PC-3 (cell line): ENCODE results near the gene COMT. TPM values are rescaled to one million over a fixed set of nuclear protein-coding genes. Genes with fewer than 3 reads are reported as not detected.

Source experiments
- ATAC-seq: fragments of 200-7000 bp; cut with Tn5 transposase; 2 replicates; pipeline ENCODE4 v1.9.1; 2020; ENCODE audit warnings: mild to moderate bottlenecking, moderate library complexity
- BruUV-seq: library from RNA; stranded (reverse); fragments of 400-500 nt; replicated peaks from 2 replicates; lab custom pipeline; 2021; lab: Mats Ljungman, UMichigan
- CTCF ChIA-PET: fragments of 300-600 bp; sonication (Branson Sonifier 250); formaldehyde crosslinking; loops from one replicate; lab custom pipeline; 2022; ENCODE audit warnings: antibody characterized with exemption; lab: Charles Lee
- POLR2A ChIA-PET: fragments of 300-600 bp; sonication (Branson Sonifier 250); formaldehyde crosslinking; loops from one replicate; lab custom pipeline; 2022; ENCODE audit warnings: antibody characterized with exemption; ENCODE audit not compliant: unreplicated experiment; lab: Charles Lee
- DNase-seq: peaks from one replicate; pipeline ENCODE4 v3.0.0-alpha.2; 2015
- H2AFZ ChIP-seq: fragments of 300-600 bp; sonication (generic); 2 replicates; pipeline ENCODE4 v1.6.0; 2016; ENCODE audit warnings: antibody characterized with exemption, low read length
- H3F3A ChIP-seq: fragments of 300-600 bp; sonication (generic); one replicate; pipeline ENCODE4 v1.6.0; 2017; ENCODE audit warnings: antibody characterized with exemption, low read length, control low read depth, mild to moderate bottlenecking; ENCODE audit not compliant: unreplicated experiment
- H3K27ac ChIP-seq: fragments of 300-600 bp; sonication (generic); 2 replicates; pipeline ENCODE4 v1.5.1; 2016; ENCODE audit warnings: mild to moderate bottlenecking, low read length
- H3K27me3 ChIP-seq: fragments of 300-600 bp; sonication (generic); 2 replicates; pipeline ENCODE4 v1.6.1; 2016; ENCODE audit warnings: low read length, mixed read lengths
- H3K36me3 ChIP-seq: fragments of 300-600 bp; sonication (generic); 2 replicates; pipeline ENCODE4 v1.6.1; 2016; ENCODE audit warnings: low read depth, mixed run types, low read length, mixed read lengths
- H3K4me1 ChIP-seq: fragments of 300-600 bp; sonication (generic); 2 replicates; pipeline ENCODE4 v1.5.1; 2016; ENCODE audit warnings: low read length; ENCODE audit not compliant: insufficient read depth
- H3K4me2 ChIP-seq: fragments of 300-600 bp; sonication (generic); 2 replicates; pipeline ENCODE4 v1.6.0; 2016; ENCODE audit warnings: low read length
- H3K4me3 ChIP-seq: fragments of 300-600 bp; sonication (generic); 2 replicates; pipeline ENCODE4 v1.5.1; 2016; ENCODE audit warnings: mild to moderate bottlenecking, low read length, mixed read lengths
- H3K79me2 ChIP-seq: fragments of 300-600 bp; sonication (generic); 2 replicates; pipeline ENCODE4 v1.6.1; 2017; ENCODE audit warnings: low read length, mixed read lengths
- H3K9ac ChIP-seq: fragments of 300-600 bp; sonication (generic); 2 replicates; pipeline ENCODE4 v1.6.0; 2016; ENCODE audit warnings: mild to moderate bottlenecking, low read length
- H3K9me2 ChIP-seq: fragments of 300-600 bp; sonication (generic); replicated peaks from 2 replicates; pipeline ENCODE4 v1.6.1; 2016; ENCODE audit warnings: mixed run types, low read length, mixed read lengths
- H3K9me3 ChIP-seq: fragments of 300-600 bp; sonication (generic); 2 replicates; pipeline ENCODE4 v1.6.1; 2016; ENCODE audit warnings: low read length, mixed read lengths
- H4K20me1 ChIP-seq: fragments of 300-600 bp; sonication (generic); 2 replicates; pipeline ENCODE4 v1.6.1; 2016; ENCODE audit warnings: low read length, mixed read lengths
- EZH2 ChIP-seq: fragments of 300-600 bp; sonication (generic); IDR thresholded peaks from one replicate; pipeline ENCODE4 v1.6.1; 2017; ENCODE audit warnings: antibody characterized with exemption, mild to moderate bottlenecking, low read length; ENCODE audit not compliant: unreplicated experiment
- EZH2phosphoT487 ChIP-seq: fragments of 300-600 bp; sonication (generic); IDR thresholded peaks from 2 replicates; pipeline ENCODE4 v1.6.1; 2018; ENCODE audit warnings: mild to moderate bottlenecking, antibody characterized with exemption, low read length, borderline replicate concordance
- intact Hi-C: fragments of 100-400 bp; cut with micrococcal nuclease; formaldehyde crosslinking; loops from 2 replicates; pipeline ENCODE4 v1.9.0; 2023
- total RNA-seq: library from RNA; depleted of rRNA; stranded (reverse); fragments of >200 nt; gene quantifications from 2 replicates; pipeline ENCODE4 v1.2.3, GENCODE V29; 2014
- TF ChIP-seq, protein P1 (sequence below): fragments of 300-600 bp; sonication (generic); conservative IDR thresholded peaks from 2 replicates; pipeline ENCODE4 v1.5.1; 2017; ENCODE audit warnings: antibody characterized with exemption, low read depth, mild to moderate bottlenecking, low read length

Gene COMT
- total RNA-seq, 1 experiment from 2014 or later: 204 TPM

- intact Hi-C loops: loop anchor here (2.0 kb wide), 1 partner anchor 52 kb away; no protein-coding TSS in a partner anchor
- CTCF ChIA-PET: no interaction called here
- no peaks in the 10 kb centered on the region for H3K9me3 ChIP-seq
Measured at GRCh38 chr22:20015187-20015625, 73.6 kb downstream of the COMT start.

DNA sequence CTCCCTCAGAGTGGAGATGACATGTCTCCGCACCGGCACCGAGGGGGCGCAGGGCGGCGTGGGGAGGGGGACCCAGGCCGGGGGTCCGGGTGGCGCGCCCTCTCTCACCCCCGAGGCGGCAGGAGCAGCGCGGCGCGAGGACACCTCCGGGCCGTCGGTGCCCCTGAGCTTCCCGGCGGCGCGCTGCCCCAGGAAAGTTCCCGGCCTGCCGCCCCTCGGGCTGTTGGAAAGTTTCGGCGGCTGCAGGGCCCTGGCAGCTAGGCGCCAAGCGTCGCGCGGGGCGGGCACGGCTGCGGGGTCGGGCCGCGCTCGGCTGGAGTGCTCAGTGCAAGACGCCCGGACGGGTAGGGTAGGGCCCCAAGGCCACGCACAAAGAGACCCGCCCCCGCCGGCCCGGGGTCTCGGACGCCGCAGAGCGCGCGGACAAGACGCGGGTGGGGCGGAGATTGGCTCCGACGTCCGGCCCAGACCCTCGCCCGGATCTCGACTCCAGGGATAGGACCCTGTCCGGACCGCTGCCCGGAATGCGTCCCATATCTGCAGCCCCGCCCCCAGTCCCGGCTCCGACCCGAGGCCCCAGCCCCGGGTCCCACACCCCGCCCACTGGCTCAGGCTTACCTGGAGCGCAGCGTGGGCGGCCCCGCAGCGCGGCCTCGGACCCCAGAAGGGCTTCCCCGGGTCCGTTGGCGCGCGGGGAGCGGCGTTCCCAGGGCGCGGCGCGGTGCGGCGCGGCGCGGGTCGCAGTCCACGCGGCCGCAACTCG is 74.6 kb downstream of the COMT start:
- Histone ChIP-seq H2AFZ (peak overlapping the region; percentile 68), H3K4me2 (peak overlapping the region; percentile 79), H4K20me1 (no peaks in the 10 kb centered on the region), H3K9me2 (no peaks in the 10 kb centered on the region), H3K36me3 (no peaks in the 10 kb centered on the region), H3K27ac (no peak overlapping the region), H3K27me3 (no peaks in the 10 kb centered on the region), H3K4me1 (peaks cover 4% of the 10 kb centered on the region; the same call in 1 of the 2 replicates), H3K9ac (peak overlapping the region; percentile 41; the same call in 1 of the 2 replicates), H3K4me3 (peak overlapping the region; percentile 61), H3K9me3 (no peaks in the 10 kb centered on the region), H3F3A (no peaks in the 10 kb centered on the region), H3K79me2 (peaks cover 1% of the 10 kb centered on the region)
- CTCF ChIA-PET: no interaction called here
- intact Hi-C loops: loop anchor here (2.0 kb wide), 1 partner anchor 53 kb away; no protein-coding TSS in a partner anchor
- POLR2A ChIA-PET: no interaction called here
- TF ChIP-seq EZH2phosphoT487: no peak
- TF ChIP-seq EZH2: no peak
- TF ChIP-seq, protein P1, sequence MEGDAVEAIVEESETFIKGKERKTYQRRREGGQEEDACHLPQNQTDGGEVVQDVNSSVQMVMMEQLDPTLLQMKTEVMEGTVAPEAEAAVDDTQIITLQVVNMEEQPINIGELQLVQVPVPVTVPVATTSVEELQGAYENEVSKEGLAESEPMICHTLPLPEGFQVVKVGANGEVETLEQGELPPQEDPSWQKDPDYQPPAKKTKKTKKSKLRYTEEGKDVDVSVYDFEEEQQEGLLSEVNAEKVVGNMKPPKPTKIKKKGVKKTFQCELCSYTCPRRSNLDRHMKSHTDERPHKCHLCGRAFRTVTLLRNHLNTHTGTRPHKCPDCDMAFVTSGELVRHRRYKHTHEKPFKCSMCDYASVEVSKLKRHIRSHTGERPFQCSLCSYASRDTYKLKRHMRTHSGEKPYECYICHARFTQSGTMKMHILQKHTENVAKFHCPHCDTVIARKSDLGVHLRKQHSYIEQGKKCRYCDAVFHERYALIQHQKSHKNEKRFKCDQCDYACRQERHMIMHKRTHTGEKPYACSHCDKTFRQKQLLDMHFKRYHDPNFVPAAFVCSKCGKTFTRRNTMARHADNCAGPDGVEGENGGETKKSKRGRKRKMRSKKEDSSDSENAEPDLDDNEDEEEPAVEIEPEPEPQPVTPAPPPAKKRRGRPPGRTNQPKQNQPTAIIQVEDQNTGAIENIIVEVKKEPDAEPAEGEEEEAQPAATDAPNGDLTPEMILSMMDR: no peak
- BruUV-seq: no TSS peak
- DNase-seq: peak; percentile 12
- peak; percentile 11 for ATAC-seq

More at GRCh38 chr22:20015187-20015625, 73.6 kb downstream of the COMT start:
- Histone ChIP-seq H3K9ac (no peak overlapping the region), H3K4me2 (peak overlapping the region; percentile 79), H3K27me3 (no peaks in the 10 kb centered on the region), H3K4me3 (peak overlapping the region; percentile 61; the same call in 1 of the 2 replicates), H4K20me1 (no peaks in the 10 kb centered on the region), H3K9me2 (no peaks in the 10 kb centered on the region), H3K27ac (no peak overlapping the region), H3K4me1 (0 out of 2 replicates have a peak, but pooled peaks cover under 1% of the 10 kb centered on the region), H3K79me2 (no peaks in the 10 kb centered on the region), H3K36me3 (no peaks in the 10 kb centered on the region), H3F3A (no peaks in the 10 kb centered on the region), H2AFZ (no peak overlapping the region)
- BruUV-seq: no TSS peak
- TF ChIP-seq, protein P1: no peak
- TF ChIP-seq EZH2 (no peak), EZH2phosphoT487 (no peak)
- ATAC-seq (no peak), DNase-seq (no peak)
- POLR2A ChIA-PET: no interaction called here
